Measurements from ENCODE around the gene IFIT1. TPM values are rescaled to one million over a fixed set of nuclear protein-coding genes. Genes with fewer than 3 reads are reported as not detected.
A peak's percentile ranks its signal among the peaks of the same experiment; 100 is the strongest.

The IFIT1 gene
- total RNA-seq, 1 experiment from 2014 or later = 3.4 TPM

DNA sequence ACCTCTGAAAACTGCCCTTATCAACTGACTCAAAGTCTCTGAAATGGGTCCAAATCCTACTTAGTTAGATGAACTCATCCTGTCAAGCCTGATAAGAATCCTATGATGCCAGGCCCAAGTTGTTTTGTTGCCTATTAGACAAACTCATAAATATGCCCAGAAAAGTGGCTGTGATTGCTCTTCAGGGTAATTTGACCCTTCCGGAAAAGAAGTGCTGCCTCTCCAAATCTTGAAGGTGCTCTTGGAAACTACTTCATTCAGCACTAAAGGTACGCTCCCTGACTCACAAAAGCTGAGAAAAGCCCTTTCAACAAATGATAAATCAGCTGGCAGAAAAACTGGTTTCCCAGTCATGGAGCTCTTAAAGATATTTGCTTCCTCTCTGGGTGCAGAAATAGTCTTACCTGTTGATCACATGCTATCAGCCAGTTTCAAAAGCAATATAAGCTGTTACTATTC, 28.6 kb downstream of the IFIT1 start:
- Histone ChIP-seq H3K4me1 (replicated peaks; ENCODE audit: insufficient read depth) (no peaks in the 10 kb centered on the region), H3F3A (ENCODE audit: insufficient read depth, low read depth) (no peaks in the 10 kb centered on the region), H3K27me3 (ENCODE audit: insufficient read depth, low read depth) (no peaks in the 10 kb centered on the region), H2AFZ (no peak overlapping the region), H3K9me2 (ENCODE audit: insufficient read depth) (no peaks in the 10 kb centered on the region), H3K79me2 (ENCODE audit: low read depth) (no peaks in the 10 kb centered on the region), H3K27ac (no peak overlapping the region), H4K20me1 (ENCODE audit: insufficient read depth) (no peaks in the 10 kb centered on the region), H3K4me2 (no peak overlapping the region), H3K9me3 (ENCODE audit: insufficient read depth, low read depth) (no peaks in the 10 kb centered on the region), H3K36me3 (ENCODE audit: low read depth) (no peaks in the 10 kb centered on the region), H3K4me3 (no peak overlapping the region)
- POLR2A ChIA-PET (ENCODE audit: unreplicated experiment) = no interaction called here
- DNase-seq = no peak
- no TSS peak for BruUV-seq (replicated peaks)
- intact Hi-C loops (cut with micrococcal nuclease; ENCODE audit: unreplicated experiment) = no loop called here
- TF ChIP-seq, protein P1, sequence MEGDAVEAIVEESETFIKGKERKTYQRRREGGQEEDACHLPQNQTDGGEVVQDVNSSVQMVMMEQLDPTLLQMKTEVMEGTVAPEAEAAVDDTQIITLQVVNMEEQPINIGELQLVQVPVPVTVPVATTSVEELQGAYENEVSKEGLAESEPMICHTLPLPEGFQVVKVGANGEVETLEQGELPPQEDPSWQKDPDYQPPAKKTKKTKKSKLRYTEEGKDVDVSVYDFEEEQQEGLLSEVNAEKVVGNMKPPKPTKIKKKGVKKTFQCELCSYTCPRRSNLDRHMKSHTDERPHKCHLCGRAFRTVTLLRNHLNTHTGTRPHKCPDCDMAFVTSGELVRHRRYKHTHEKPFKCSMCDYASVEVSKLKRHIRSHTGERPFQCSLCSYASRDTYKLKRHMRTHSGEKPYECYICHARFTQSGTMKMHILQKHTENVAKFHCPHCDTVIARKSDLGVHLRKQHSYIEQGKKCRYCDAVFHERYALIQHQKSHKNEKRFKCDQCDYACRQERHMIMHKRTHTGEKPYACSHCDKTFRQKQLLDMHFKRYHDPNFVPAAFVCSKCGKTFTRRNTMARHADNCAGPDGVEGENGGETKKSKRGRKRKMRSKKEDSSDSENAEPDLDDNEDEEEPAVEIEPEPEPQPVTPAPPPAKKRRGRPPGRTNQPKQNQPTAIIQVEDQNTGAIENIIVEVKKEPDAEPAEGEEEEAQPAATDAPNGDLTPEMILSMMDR (conservative IDR thresholded peaks at IDR 0.05) = no peak
- no peak for TF ChIP-seq EZH2 (IDR thresholded peaks at IDR 0.05; ENCODE audit: low read depth)
- CTCF ChIA-PET = no interaction called here

DNA sequence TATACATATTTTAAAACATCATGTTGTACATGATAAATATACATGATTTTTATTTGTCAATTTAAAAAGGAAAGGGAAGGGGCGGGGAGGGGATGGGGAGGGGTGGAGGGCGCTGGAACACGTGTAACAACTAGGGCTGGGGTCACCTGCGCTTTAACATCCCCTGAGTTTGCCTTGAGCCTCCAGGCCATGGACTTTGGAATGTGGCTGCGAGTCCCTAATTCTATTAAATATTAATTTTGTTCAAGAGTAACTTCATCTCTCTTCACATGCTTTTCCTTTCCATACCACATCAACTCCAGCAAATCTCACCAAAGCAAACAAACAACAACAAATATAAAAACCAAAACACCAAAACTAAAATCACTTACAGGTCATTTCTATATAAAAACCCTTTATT, 32.6 kb downstream of the IFIT1 start:
- Histone ChIP-seq H3K9me2 (ENCODE audit: insufficient read depth) (no peaks in the 10 kb centered on the region), H3K4me1 (replicated peaks; ENCODE audit: insufficient read depth) (peaks cover 9% of the 10 kb centered on the region), H4K20me1 (ENCODE audit: insufficient read depth) (no peaks in the 10 kb centered on the region), H3K27ac (no peak overlapping the region), H3K4me3 (no peak overlapping the region), H3K4me2 (no peak overlapping the region), H3K36me3 (ENCODE audit: low read depth) (no peaks in the 10 kb centered on the region), H3F3A (ENCODE audit: insufficient read depth, low read depth) (no peaks in the 10 kb centered on the region), H3K79me2 (ENCODE audit: low read depth) (no peaks in the 10 kb centered on the region), H3K9me3 (ENCODE audit: insufficient read depth, low read depth) (no peaks in the 10 kb centered on the region), H3K27me3 (ENCODE audit: insufficient read depth, low read depth) (no peaks in the 10 kb centered on the region), H2AFZ (no peak overlapping the region)
- POLR2A ChIA-PET (ENCODE audit: unreplicated experiment) = no interaction called here
- no TSS peak for BruUV-seq (replicated peaks)
- TF ChIP-seq, protein P1 (conservative IDR thresholded peaks at IDR 0.05) = no peak
- TF ChIP-seq EZH2 (IDR thresholded peaks at IDR 0.05; ENCODE audit: low read depth) = no peak
- intact Hi-C loops (cut with micrococcal nuclease; ENCODE audit: unreplicated experiment) = loop anchor here (5.0 kb wide), 2 partner anchors 272 to 1447 kb away; partner anchors contain the start of gene RPP30
- CTCF ChIA-PET = no interaction called here
- no peak for DNase-seq

DNA sequence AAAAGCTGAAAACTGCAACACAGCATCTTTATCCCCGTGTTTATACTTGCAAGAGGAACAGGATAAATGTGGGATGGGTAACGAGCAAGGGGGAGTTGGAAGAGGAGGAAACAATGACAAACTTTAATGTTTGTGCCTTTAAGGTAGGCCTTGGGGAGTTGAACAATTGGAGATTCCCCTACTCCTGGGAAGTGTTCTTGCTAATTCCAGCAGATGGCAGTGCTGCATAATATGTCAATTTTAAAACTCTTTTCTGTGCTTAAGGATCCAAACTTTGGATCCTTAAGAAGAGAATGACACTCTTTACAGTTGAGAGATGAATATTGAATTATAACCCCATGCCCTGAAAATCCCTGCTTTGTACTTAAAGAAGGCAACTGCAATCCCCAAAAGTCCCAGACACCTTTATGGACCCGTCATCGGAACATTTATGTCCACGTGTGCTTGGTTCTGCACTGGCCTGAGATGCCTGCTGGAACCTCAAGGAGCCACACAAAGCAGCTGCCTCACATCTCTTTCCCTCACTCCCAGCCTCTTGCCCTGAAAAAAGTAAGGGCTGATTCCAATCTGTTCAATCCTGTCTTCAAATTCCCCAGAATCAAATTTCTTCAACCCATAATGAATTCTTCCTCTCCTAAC, 33.9 kb downstream of the IFIT1 start:
- POLR2A ChIA-PET (ENCODE audit: unreplicated experiment) = no interaction called here
- Histone ChIP-seq H3F3A (ENCODE audit: insufficient read depth, low read depth) (no peaks in the 10 kb centered on the region), H3K4me1 (replicated peaks; ENCODE audit: insufficient read depth) (peaks cover 9% of the 10 kb centered on the region), H3K9me2 (ENCODE audit: insufficient read depth) (no peaks in the 10 kb centered on the region), H3K27ac (no peak overlapping the region), H3K79me2 (ENCODE audit: low read depth) (no peaks in the 10 kb centered on the region), H2AFZ (no peak overlapping the region), H3K4me3 (no peak overlapping the region), H4K20me1 (ENCODE audit: insufficient read depth) (no peaks in the 10 kb centered on the region), H3K9me3 (ENCODE audit: insufficient read depth, low read depth) (no peaks in the 10 kb centered on the region), H3K27me3 (ENCODE audit: insufficient read depth, low read depth) (no peaks in the 10 kb centered on the region), H3K4me2 (no peak overlapping the region), H3K36me3 (ENCODE audit: low read depth) (no peaks in the 10 kb centered on the region)
- peak in 1 of 2 experiments; percentile 16 for DNase-seq
- TF ChIP-seq EZH2 (IDR thresholded peaks at IDR 0.05; ENCODE audit: low read depth) = no peak
- TF ChIP-seq, protein P1 (conservative IDR thresholded peaks at IDR 0.05) = peak; percentile 78
- CTCF ChIA-PET = interaction anchor here (0.7 kb wide), 1 partner anchor 178 kb away, joined by 3 read pairs; no protein-coding TSS in a partner anchor
- no TSS peak for BruUV-seq (replicated peaks)
- intact Hi-C loops (cut with micrococcal nuclease; ENCODE audit: unreplicated experiment) = loop anchor here (1.0 to 5.0 kb wide), 4 partner anchors 40 to 1446 kb away; partner anchors contain the start of gene RPP30

All from PC-9 (cell line).